ENCODE measurements around the gene NKX2-1.

DNA sequence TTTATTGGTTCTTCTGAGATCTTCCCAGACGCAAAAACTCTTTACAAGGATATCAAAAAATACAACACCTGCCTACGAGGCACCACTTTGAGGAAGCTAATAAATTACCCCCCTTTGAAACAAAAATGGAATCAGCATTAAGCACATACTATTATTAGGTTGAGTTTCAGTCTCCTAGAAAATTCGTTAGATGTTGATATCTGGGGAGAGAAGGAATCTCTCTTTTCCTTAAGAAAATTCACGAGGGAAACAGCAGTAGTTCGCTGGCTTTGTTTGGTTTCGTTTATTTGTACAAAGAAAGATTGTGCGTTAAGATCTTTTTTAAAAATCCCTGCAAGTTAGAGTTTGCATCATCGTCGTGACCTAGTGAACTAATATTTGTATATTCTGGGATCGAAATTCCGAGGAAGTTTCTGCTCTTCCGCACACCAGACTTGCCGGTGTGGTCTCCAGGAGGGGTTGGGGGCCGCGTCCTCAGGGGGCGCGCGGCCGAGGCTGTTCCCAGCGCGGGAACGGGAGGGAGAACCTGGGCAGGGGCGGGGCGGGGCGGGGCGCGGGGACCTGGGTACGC, 12.1 kb downstream of the NKX2-1 start:
- TF ChIP-seq POLR2A (IDR thresholded peaks at IDR 0.05; ENCODE audit: low read depth, low read length) (no peak), CTCF (IDR thresholded peaks at IDR 0.05; ENCODE audit: extremely low read depth in 1 of 2, insufficient read depth in 1 of 2, low read depth in 1 of 2, low read length in 2 of 2) (no peak), JUN (IDR thresholded peaks at IDR 0.05; ENCODE audit: borderline replicate concordance, insufficient read depth, insufficient read length, low read depth) (no peak), MAX (IDR thresholded peaks at IDR 0.05; ENCODE audit: insufficient read depth, insufficient read length) (no peak), FOS (IDR thresholded peaks at IDR 0.05; ENCODE audit: borderline replicate concordance, insufficient read depth, low read length) (no peak), POLR2AphosphoS5 (IDR thresholded peaks at IDR 0.05; ENCODE audit: insufficient read depth, low read depth, low read length) (no peak)
